Mammary epithelial cell (primary cell): ENCODE data around the gene SLC2A6.

ENCODE experiments used
- CTCF ChIP-seq, 2 donors: IDR thresholded peaks in 1 of 2; conservative IDR thresholded peaks in 1 of 2; 2 replicates each; pipeline ENCODE4 v1.5.1; 2011 to 2012; ENCODE audit warnings: inconsistent platforms in 2 of 2, low read length in 2 of 2, mild to moderate bottlenecking in 2 of 2, control low read depth in 1 of 2, low read depth in 1 of 2; ENCODE audit not compliant: insufficient read depth in 1 of 2; ENCODE audit errors: extremely low read depth in 1 of 2
- EZH2 ChIP-seq: IDR thresholded peaks from 2 replicates; pipeline ENCODE4 v1.6.1; 2012; ENCODE audit warnings: low read length, inconsistent platforms, borderline replicate concordance

- TF ChIP-seq EZH2 (no peak), CTCF (conservative IDR thresholded peaks at IDR 0.05 in 1 of 2, IDR thresholded peaks at IDR 0.05 in 1 of 2; ENCODE audit: extremely low read depth in 1 of 2, insufficient read depth in 1 of 2, low read depth in 1 of 2, low read length in 2 of 2) (no peak)
These were observed 11.3 kb upstream of the SLC2A6 start for GRCh38 chr9:133490201-133490681.
